ENCODE data around the gene ITPRID2.

DNA sequence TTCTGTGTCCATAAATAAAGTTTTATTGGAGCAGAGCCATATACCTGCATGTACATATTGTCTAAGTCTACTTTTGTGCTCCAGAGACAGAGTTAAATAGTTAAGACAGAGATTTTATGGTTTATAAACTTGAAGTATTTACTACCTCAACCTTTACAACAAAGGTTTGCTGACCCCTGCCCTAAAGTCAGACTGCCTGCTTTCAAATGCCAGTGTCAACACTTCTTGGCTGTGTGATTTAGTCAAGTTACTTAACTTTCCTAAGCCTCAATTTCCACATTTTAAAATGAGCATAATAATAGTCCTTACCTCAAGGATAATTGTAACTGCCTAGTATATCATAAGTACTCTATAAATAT lies 44.4 kb upstream of the ITPRID2 start:
- TF ChIP-seq CTCF (IDR thresholded peaks at IDR 0.05; ENCODE audit: low read length): no peak
- no peak for TF ChIP-seq EZH2 (optimal IDR thresholded peaks at IDR 0.05; ENCODE audit: low read depth, low read length)
- TF ChIP-seq EZH2phosphoT487 (IDR thresholded peaks at IDR 0.05; ENCODE audit: low read length): no peak
